ENCODE results near the gene CDH18.

The CDH18 gene

DNA sequence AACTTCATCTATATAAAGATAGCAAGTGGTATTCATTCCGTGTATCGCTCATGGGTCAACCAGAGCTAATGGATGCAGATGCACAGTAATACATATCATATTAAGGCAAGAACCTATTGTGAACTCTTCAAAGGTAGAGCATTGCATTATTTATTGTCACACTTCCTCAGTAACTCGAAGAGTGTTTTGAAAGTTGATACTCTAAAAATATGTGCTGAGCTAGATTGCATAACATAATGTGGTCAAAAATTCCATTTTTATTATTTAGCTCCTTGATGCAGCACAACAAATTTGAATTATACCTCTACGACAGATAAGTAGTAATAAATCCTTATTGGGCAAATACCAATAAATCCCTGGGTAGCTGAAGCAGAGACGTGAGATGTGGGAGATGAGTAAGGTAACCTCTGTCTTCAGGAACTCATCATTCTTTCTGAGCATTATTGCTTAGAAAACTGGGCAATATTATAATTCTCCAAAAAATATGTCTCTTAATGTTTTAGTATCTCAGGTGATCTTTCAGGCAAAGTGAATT, 70.3 kb downstream of the CDH18 start:
- H3K4me3 ChIP-seq: no peak overlapping the region
- no peak for DNase-seq (ENCODE audit: low spot score)
- TF ChIP-seq, protein P1, sequence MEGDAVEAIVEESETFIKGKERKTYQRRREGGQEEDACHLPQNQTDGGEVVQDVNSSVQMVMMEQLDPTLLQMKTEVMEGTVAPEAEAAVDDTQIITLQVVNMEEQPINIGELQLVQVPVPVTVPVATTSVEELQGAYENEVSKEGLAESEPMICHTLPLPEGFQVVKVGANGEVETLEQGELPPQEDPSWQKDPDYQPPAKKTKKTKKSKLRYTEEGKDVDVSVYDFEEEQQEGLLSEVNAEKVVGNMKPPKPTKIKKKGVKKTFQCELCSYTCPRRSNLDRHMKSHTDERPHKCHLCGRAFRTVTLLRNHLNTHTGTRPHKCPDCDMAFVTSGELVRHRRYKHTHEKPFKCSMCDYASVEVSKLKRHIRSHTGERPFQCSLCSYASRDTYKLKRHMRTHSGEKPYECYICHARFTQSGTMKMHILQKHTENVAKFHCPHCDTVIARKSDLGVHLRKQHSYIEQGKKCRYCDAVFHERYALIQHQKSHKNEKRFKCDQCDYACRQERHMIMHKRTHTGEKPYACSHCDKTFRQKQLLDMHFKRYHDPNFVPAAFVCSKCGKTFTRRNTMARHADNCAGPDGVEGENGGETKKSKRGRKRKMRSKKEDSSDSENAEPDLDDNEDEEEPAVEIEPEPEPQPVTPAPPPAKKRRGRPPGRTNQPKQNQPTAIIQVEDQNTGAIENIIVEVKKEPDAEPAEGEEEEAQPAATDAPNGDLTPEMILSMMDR (IDR thresholded peaks at IDR 0.05): no peak
- H3K27ac ChIP-seq: no peak overlapping the region

DNA sequence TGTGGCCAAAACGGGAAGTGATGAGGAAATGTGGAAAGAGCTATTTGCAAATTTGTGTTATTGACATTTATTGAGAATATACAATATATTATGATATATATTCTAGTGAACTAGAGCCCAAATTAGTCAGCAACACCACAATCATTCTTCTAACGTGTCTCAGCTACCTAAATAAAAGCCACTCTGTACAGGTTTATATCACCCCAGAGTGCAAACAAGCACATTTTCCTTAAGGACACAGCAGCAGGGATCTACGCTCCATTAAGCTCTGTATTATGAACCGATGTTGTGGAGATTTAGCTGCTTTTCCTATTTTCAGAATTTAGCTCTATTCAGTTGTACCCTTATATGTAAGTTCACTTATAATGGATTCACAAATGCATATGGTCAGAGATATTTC, 77.9 kb downstream of the CDH18 start:
- TF ChIP-seq, protein P1 (IDR thresholded peaks at IDR 0.05): no peak

DNA sequence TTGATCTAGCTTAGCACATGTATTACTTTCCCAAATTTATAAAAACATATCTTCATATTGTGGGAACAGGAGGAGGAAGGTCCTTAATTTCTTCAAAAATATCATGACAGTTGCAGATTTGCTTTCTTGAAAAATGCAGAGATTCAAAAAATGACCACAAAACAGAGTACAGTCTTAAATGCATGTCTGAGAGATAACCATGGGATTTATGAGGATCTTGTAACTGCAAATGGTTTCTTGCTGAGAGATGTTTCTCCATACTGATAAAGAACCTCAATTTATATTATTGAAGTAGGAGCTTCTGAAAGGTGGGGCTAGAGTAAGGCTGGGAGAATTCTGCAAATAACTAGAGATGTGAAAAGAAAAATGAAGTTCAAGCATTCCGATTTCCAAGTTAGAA, 83.2 kb downstream of the CDH18 start:
- no peak overlapping the region for H3K27ac ChIP-seq
- TF ChIP-seq, protein P1 (IDR thresholded peaks at IDR 0.05): no peak
- H3K4me3 ChIP-seq: no peak overlapping the region
- DNase-seq (ENCODE audit: low spot score): no peak

More for the DNA sequence above, 77.9 kb downstream of the CDH18 start:
- DNase-seq (ENCODE audit: low spot score): no peak
- Histone ChIP-seq H3K4me3 (no peak overlapping the region), H3K27ac (no peak overlapping the region)

DNA sequence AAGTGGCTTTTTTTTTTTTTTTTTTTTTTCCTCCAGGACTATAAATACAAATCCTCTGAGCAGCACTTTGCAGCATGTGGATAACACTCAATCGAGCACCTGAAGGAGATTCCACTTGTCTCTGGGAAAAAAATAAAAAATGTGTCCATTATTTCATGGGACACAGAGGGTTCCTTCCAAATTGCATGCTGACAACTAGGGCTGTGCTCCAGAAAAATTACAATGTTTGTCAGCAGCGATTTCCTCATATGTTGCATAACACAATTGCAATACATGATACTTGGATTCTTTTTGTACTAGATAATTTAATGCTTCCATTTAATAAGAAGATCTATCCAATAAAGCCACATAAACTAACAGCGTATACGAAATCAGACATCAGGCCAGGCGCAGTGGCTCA, 84.4 kb downstream of the CDH18 start:
- Histone ChIP-seq H3K27ac (no peak overlapping the region), H3K4me3 (no peak overlapping the region)
- TF ChIP-seq, protein P1 (IDR thresholded peaks at IDR 0.05): no peak
- no peak for DNase-seq (ENCODE audit: low spot score)

DNA sequence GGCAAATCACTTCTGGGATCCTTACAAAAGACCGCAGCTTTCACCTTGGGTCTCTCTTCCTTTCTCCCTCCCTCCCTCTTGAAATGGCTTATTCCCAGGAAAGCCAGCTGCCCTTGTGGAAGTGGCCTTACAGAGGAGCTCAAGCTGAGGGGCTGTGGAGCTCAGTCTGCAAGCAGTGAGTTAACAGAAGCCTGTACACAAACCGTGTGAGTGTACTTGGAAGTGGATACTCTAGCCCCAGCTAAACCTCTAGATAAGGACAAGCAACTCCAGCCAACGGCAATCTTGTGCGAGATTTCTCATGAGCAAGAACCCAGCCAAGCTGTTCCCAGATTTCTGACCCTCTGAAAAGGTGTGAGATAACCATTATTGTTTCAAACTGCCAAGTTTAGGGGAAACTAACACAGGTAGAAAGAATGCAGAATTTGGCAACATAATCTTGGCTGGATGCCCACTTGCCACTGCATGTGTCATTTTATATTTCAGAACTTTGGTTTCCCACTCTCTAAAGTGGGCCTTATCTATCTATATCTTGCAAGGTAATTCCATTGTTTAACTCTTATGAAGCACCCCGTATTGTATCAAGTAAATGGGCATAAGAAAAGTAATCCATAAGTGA, 85.6 kb downstream of the CDH18 start:
- DNase-seq (ENCODE audit: low spot score): no peak
- TF ChIP-seq, protein P1 (IDR thresholded peaks at IDR 0.05): no peak
- Histone ChIP-seq H3K4me3 (no peak overlapping the region), H3K27ac (no peak overlapping the region)

DNA sequence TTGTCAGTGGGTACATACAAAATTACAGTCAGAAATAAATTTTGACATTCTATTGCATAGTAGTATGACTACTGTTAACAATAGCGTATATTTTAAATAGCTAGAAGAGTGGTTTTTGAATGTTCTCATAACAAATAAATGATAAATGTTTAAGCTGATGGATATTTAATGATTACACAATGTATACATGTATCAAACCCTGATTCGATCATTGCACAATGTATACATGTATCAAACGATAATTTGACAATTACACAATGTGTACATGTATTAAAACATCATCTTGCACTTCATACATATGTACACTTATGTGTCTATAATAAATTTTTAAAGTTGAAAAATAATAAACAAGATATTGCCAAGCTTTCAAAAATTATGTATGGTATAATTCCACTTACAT, 87.7 kb downstream of the CDH18 start:
- TF ChIP-seq, protein P1 (IDR thresholded peaks at IDR 0.05): no peak
- Histone ChIP-seq H3K4me3 (no peak overlapping the region), H3K27ac (no peak overlapping the region)
- DNase-seq (ENCODE audit: low spot score): no peak

DNA sequence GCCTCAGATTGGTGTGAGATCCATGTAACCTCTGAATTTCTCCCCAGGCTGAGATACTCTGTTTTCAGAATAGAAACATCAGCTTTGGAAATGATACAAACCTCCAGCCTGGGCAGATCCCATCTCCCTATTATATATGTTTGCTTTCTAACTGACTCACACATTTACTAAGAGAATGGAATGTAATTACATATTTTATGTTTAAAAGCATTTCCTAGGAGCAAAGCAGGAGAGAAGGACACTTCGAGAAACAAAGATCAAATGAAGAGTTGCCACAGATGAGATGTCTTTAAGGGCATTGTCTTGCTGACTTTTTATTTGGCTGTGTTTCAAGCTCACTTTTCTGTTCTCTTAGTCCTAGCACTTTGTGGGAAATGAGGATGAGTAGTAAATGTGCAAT, 96.3 kb downstream of the CDH18 start:
- TF ChIP-seq, protein P1 (IDR thresholded peaks at IDR 0.05): no peak

More for the DNA sequence above, 96.3 kb downstream of the CDH18 start:
- no peak overlapping the region for H3K4me3 ChIP-seq
- no peak overlapping the region for H3K27ac ChIP-seq
- no peak for DNase-seq (ENCODE audit: low spot score)

Data from coronary artery (tissue), 2 donors.